Prostate gland (tissue), 2 donors: ENCODE data around the gene GYG1.

Experiments used
- CTCF ChIP-seq, 4 experiments: fragments of 200-600 bp in 2 of 4; fragments of 450-650 bp in 2 of 4; sonication (generic) in 2 of 4; IDR thresholded peaks; 1 replicate in 3 of 4; 2 replicates in 1 of 4; pipeline ENCODE4 v1.5.1; 2016 to 2019; ENCODE audit warnings: antibody characterized with exemption in 4 of 4, mild to moderate bottlenecking in 2 of 4, moderate library complexity in 2 of 4
- POLR2A ChIP-seq: fragments of 450-650 bp; IDR thresholded peaks from one replicate; pipeline ENCODE4 v1.6.1; 2016; ENCODE audit warnings: antibody characterized with exemption, mild to moderate bottlenecking
- POLR2AphosphoS5 ChIP-seq: sonication (generic); formaldehyde crosslinking; IDR thresholded peaks from one replicate; pipeline ENCODE4 v1.6.1; 2017; ENCODE audit warnings: antibody characterized with exemption

GRCh38 chr3:148997623-148998022 is 6.3 kb downstream of the GYG1 start:
- TF ChIP-seq CTCF (IDR thresholded peaks at IDR 0.05), result no peak
- TF ChIP-seq POLR2A, result no peak
- no peak for TF ChIP-seq POLR2AphosphoS5
